Measurements from ENCODE around the gene NFASC.

Gene NFASC

GRCh38 chr1:204867203-204867602, 3.5 kb upstream of the NFASC start:
- Histone ChIP-seq H3K79me2 (ENCODE audit: low read length) (no peaks in the 10 kb centered on the region), H3K9me2 (replicated peaks; ENCODE audit: insufficient read depth, low read length) (no peaks in the 10 kb centered on the region), H4K20me1 (ENCODE audit: insufficient read depth, low read length) (no peaks in the 10 kb centered on the region), H3K27ac (ENCODE audit: low read length) (no peak overlapping the region), H3K36me3 (replicated peaks; ENCODE audit: insufficient read depth, low read length) (no peaks in the 10 kb centered on the region), H3K27me3 (replicated peaks; ENCODE audit: insufficient read depth, low read length) (no peaks in the 10 kb centered on the region), H3F3A (ENCODE audit: insufficient read depth, low read length) (no peaks in the 10 kb centered on the region), H3K9me3 (replicated peaks; ENCODE audit: insufficient read depth, low read length) (no peaks in the 10 kb centered on the region), H2AFZ (ENCODE audit: low read length) (no peak overlapping the region), H3K4me3 (ENCODE audit: low read length) (no peak overlapping the region), H3K4me2 (ENCODE audit: low read depth, low read length) (no peak overlapping the region), H3K9ac (ENCODE audit: low read length) (no peak overlapping the region), H3K4me1 (ENCODE audit: low read length) (no peaks in the 10 kb centered on the region)
- no peak for DNase-seq
- TF ChIP-seq EZH2 (optimal IDR thresholded peaks at IDR 0.05; ENCODE audit: low read depth, low read length) (no peak), CTCF (IDR thresholded peaks at IDR 0.05; ENCODE audit: low read length) (no peak), EZH2phosphoT487 (IDR thresholded peaks at IDR 0.05; ENCODE audit: low read length) (no peak)

GRCh38 chr1:204867666-204868339, 2.9 kb upstream of the NFASC start:
- TF ChIP-seq EZH2phosphoT487 (IDR thresholded peaks at IDR 0.05; ENCODE audit: low read length) (no peak), CTCF (IDR thresholded peaks at IDR 0.05; ENCODE audit: low read length) (no peak)
- Histone ChIP-seq H3K4me2 (ENCODE audit: low read depth, low read length) (no peak overlapping the region), H3K9me2 (replicated peaks; ENCODE audit: insufficient read depth, low read length) (no peaks in the 10 kb centered on the region), H3K4me1 (ENCODE audit: low read length) (no peaks in the 10 kb centered on the region), H4K20me1 (ENCODE audit: insufficient read depth, low read length) (no peaks in the 10 kb centered on the region), H3F3A (ENCODE audit: insufficient read depth, low read length) (no peaks in the 10 kb centered on the region), H3K27me3 (replicated peaks; ENCODE audit: insufficient read depth, low read length) (no peaks in the 10 kb centered on the region), H3K9me3 (replicated peaks; ENCODE audit: insufficient read depth, low read length) (no peaks in the 10 kb centered on the region), H2AFZ (ENCODE audit: low read length) (no peak overlapping the region), H3K79me2 (ENCODE audit: low read length) (no peaks in the 10 kb centered on the region), H3K9ac (ENCODE audit: low read length) (no peak overlapping the region), H3K36me3 (replicated peaks; ENCODE audit: insufficient read depth, low read length) (no peaks in the 10 kb centered on the region), H3K27ac (ENCODE audit: low read length) (no peak overlapping the region), H3K4me3 (ENCODE audit: low read length) (no peak overlapping the region)
- DNase-seq = no peak

GRCh38 chr1:204868340-204868700, 2.3 kb upstream of the NFASC start:
- Histone ChIP-seq H3K4me3 (ENCODE audit: low read length) (no peak overlapping the region), H3K27ac (ENCODE audit: low read length) (no peak overlapping the region), H2AFZ (ENCODE audit: low read length) (no peak overlapping the region), H3K36me3 (replicated peaks; ENCODE audit: insufficient read depth, low read length) (no peaks in the 10 kb centered on the region), H3K4me1 (ENCODE audit: low read length) (no peaks in the 10 kb centered on the region), H3K79me2 (ENCODE audit: low read length) (no peaks in the 10 kb centered on the region), H3K4me2 (ENCODE audit: low read depth, low read length) (no peak overlapping the region), H3F3A (ENCODE audit: insufficient read depth, low read length) (no peaks in the 10 kb centered on the region), H3K27me3 (replicated peaks; ENCODE audit: insufficient read depth, low read length) (no peaks in the 10 kb centered on the region), H3K9ac (ENCODE audit: low read length) (no peak overlapping the region), H3K9me3 (replicated peaks; ENCODE audit: insufficient read depth, low read length) (no peaks in the 10 kb centered on the region), H4K20me1 (ENCODE audit: insufficient read depth, low read length) (no peaks in the 10 kb centered on the region), H3K9me2 (replicated peaks; ENCODE audit: insufficient read depth, low read length) (no peaks in the 10 kb centered on the region)
- TF ChIP-seq EZH2phosphoT487 (IDR thresholded peaks at IDR 0.05; ENCODE audit: low read length) (no peak), EZH2 (optimal IDR thresholded peaks at IDR 0.05; ENCODE audit: low read depth, low read length) (no peak), CTCF (IDR thresholded peaks at IDR 0.05; ENCODE audit: low read length) (no peak)
- no peak for DNase-seq

Data from MM.1S (cell line).